SK-N-SH treated with all-trans-retinoic acid at 6 μM for 48 hours (cell line): Measurements from ENCODE around the gene COX7B.
"Not testable (repeated sequence)": the region's sequence is repeated elsewhere in the genome, so short reads cannot be mapped to it uniquely, and the experiment has no call there.

Source experiments
- ATAC-seq: fragments of 200-7000 bp; cut with Tn5 transposase; 3 replicates; pipeline ENCODE4 v1.9.1; 2020; ENCODE audit warnings: mild to moderate bottlenecking, moderate library complexity
- CREB5 ChIP-seq: fragments of 250-450 bp; sonication (Bioruptor Pico); IDR thresholded peaks from 2 replicates; pipeline ENCODE4 v1.5.1; 2020; ENCODE audit warnings: low read depth, mild to moderate bottlenecking, moderate library complexity
- CSDC2 ChIP-seq: fragments of 250-450 bp; sonication (Bioruptor Pico); IDR thresholded peaks from 2 replicates; pipeline ENCODE4 v1.5.0; 2020; ENCODE audit warnings: mild to moderate bottlenecking, moderate library complexity
- CSRNP3 ChIP-seq: fragments of 250-450 bp; sonication (Bioruptor Pico); IDR thresholded peaks from 2 replicates; pipeline ENCODE4 v1.5.1; 2021; ENCODE audit warnings: mild to moderate bottlenecking, moderate library complexity
- GLIS3 ChIP-seq: fragments of 250-450 bp; sonication (Bioruptor Pico); IDR thresholded peaks from 2 replicates; pipeline ENCODE4 v1.5.0; 2020; ENCODE audit warnings: mild to moderate bottlenecking, moderate library complexity
- OSR1 ChIP-seq: fragments of 250-450 bp; sonication (Bioruptor Pico); IDR thresholded peaks from 2 replicates; pipeline ENCODE4 v1.8.0; 2022; ENCODE audit warnings: moderate library complexity, mild to moderate bottlenecking, inconsistent platforms
- PATZ1 ChIP-seq: fragments of 250-450 bp; sonication (Bioruptor Pico); IDR thresholded peaks from 2 replicates; pipeline ENCODE4 v1.8.0; 2020; ENCODE audit warnings: mild to moderate bottlenecking, moderate library complexity, borderline replicate concordance
- POU6F1 ChIP-seq: fragments of 250-450 bp; sonication (Bioruptor Pico); IDR thresholded peaks from 2 replicates; pipeline ENCODE4 v1.8.0; 2021; ENCODE audit warnings: low read depth, mild to moderate bottlenecking, moderate library complexity, borderline replicate concordance
- PPARA ChIP-seq: fragments of 250-450 bp; sonication (Bioruptor Pico); IDR thresholded peaks from 2 replicates; pipeline ENCODE4 v1.5.0; 2020; ENCODE audit warnings: mild to moderate bottlenecking, borderline replicate concordance
- SNAI2 ChIP-seq: fragments of 250-450 bp; sonication (Bioruptor Pico); IDR thresholded peaks from 2 replicates; pipeline ENCODE4 v1.5.0; 2020; ENCODE audit warnings: mild to moderate bottlenecking, moderate library complexity
- TOX ChIP-seq: fragments of 250-450 bp; sonication (Bioruptor Pico); IDR thresholded peaks from 2 replicates; pipeline ENCODE4 v1.8.0; 2021; ENCODE audit warnings: mild to moderate bottlenecking, moderate library complexity, borderline replicate concordance
- ZC3H10 ChIP-seq: fragments of 250-450 bp; sonication (Bioruptor Pico); IDR thresholded peaks from 2 replicates; pipeline ENCODE4 v1.5.1; 2021; ENCODE audit warnings: mild to moderate bottlenecking, moderate library complexity
- ZFP30 ChIP-seq: fragments of 450-650 bp; formaldehyde crosslinking; IDR thresholded peaks from 2 replicates; pipeline ENCODE4 v1.5.0; 2022; ENCODE audit warnings: mild to moderate bottlenecking, moderate library complexity
- ZNF70 ChIP-seq: fragments of 450-650 bp; formaldehyde crosslinking; IDR thresholded peaks from 2 replicates; pipeline ENCODE4 v1.5.0; 2020; ENCODE audit warnings: mild to moderate bottlenecking, moderate library complexity
- ZNF8 ChIP-seq: fragments of 450-650 bp; formaldehyde crosslinking; IDR thresholded peaks from 2 replicates; pipeline ENCODE4 v1.5.0; 2020; ENCODE audit warnings: mild to moderate bottlenecking, moderate library complexity

The COX7B gene

GRCh38 chrX:77938083-77938680 lies 38.9 kb downstream of the COX7B start (continued):
- no peak for TF ChIP-seq CSRNP3 (CRISPR knock-in tag)
- no peak for TF ChIP-seq PPARA (CRISPR knock-in tag)

GRCh38 chrX:77945031-77945430 lies 45.8 kb downstream of the COX7B start:
- not testable (repeated sequence) for ATAC-seq

- TF ChIP-seq ZNF70 (CRISPR knock-in tag): no peak
- TF ChIP-seq CSDC2 (CRISPR knock-in tag): no peak
- TF ChIP-seq ZNF8 (CRISPR knock-in tag): no peak
- ATAC-seq: no peak
Observed at GRCh38 chrX:77945910-77946545, 46.8 kb downstream of the COX7B start.

- TF ChIP-seq SNAI2 (CRISPR knock-in tag): no peak
- TF ChIP-seq CSDC2 (CRISPR knock-in tag): no peak
- TF ChIP-seq PATZ1 (CRISPR knock-in tag): no peak
- TF ChIP-seq ZNF8 (CRISPR knock-in tag): no peak
- no peak for TF ChIP-seq ZC3H10 (CRISPR knock-in tag)
- TF ChIP-seq POU6F1: no peak
- TF ChIP-seq PPARA (CRISPR knock-in tag): no peak
- ATAC-seq: no peak
Observed at GRCh38 chrX:77946571-77946970, 47.3 kb downstream of the COX7B start.

GRCh38 chrX:77949840-77950239 lies 50.6 kb downstream of the COX7B start:
- peak; percentile 26; the same call in 2 of the 3 replicates for ATAC-seq

GRCh38 chrX:77952173-77952572 lies 52.9 kb downstream of the COX7B start:
- ATAC-seq: no peak
- no peak for TF ChIP-seq SNAI2 (CRISPR knock-in tag)

More at GRCh38 chrX:77949840-77950239, 50.6 kb downstream of the COX7B start:
- TF ChIP-seq ZNF8 (CRISPR knock-in tag) (no peak), CREB5 (CRISPR knock-in tag) (no peak), TOX (CRISPR knock-in tag) (no peak), SNAI2 (CRISPR knock-in tag) (no peak)
- TF ChIP-seq, all 23 proteins: peak for 0

- TF ChIP-seq PPARA (CRISPR knock-in tag) (no peak), OSR1 (CRISPR knock-in tag) (no peak), GLIS3 (CRISPR knock-in tag) (no peak), ZFP30 (no peak)
- ATAC-seq: no peak
Observed at GRCh38 chrX:77953302-77953701, 54.0 kb downstream of the COX7B start.
